Measurements from ENCODE around the gene ITGBL1. TPM values are rescaled to one million over a fixed set of nuclear protein-coding genes. Genes with fewer than 3 reads are reported as not detected.

ITGBL1 gene
- polyA plus RNA-seq, 3 donors, result 0.36 to 1.3 (median 0.64) TPM

- DNase-seq (ENCODE audit: extremely low read depth in 1 of 11, low read depth in 9 of 11, low spot score in 4 of 11), result no peak
These were observed 2.4 kb upstream of the ITGBL1 start for GRCh38 chr13:101449790-101450748.

GRCh38 chr13:101450749-101451130, 1.7 kb upstream of the ITGBL1 start:
- DNase-seq (ENCODE audit: extremely low read depth in 1 of 11, low read depth in 9 of 11, low spot score in 4 of 11), result no peak

GRCh38 chr13:101451641-101452040, 834 bp upstream of the ITGBL1 start:
- no peak for DNase-seq (ENCODE audit: extremely low read depth in 1 of 11, low read depth in 9 of 11, low spot score in 4 of 11)

- DNase-seq (ENCODE audit: extremely low read depth in 1 of 11, low read depth in 9 of 11, low spot score in 4 of 11), result no peak
These were observed 1.3 kb downstream of the ITGBL1 start for GRCh38 chr13:101453784-101454201.

- DNase-seq (ENCODE audit: extremely low read depth in 1 of 11, low read depth in 9 of 11, low spot score in 4 of 11), result no peak
These were observed 2.3 kb downstream of the ITGBL1 start for GRCh38 chr13:101454767-101455166.

GRCh38 chr13:101455863-101456262, 3.4 kb downstream of the ITGBL1 start:
- DNase-seq (ENCODE audit: extremely low read depth in 1 of 11, low read depth in 9 of 11, low spot score in 4 of 11), result peak in 1 of 11 donors; percentile 24

- DNase-seq (ENCODE audit: extremely low read depth in 1 of 11, low read depth in 9 of 11, low spot score in 4 of 11), result no peak
These were observed 4.7 kb downstream of the ITGBL1 start for GRCh38 chr13:101457176-101457575.

- no peak for DNase-seq (ENCODE audit: extremely low read depth in 1 of 11, low read depth in 9 of 11, low spot score in 4 of 11)
These were observed 13.4 kb downstream of the ITGBL1 start for GRCh38 chr13:101465877-101466276.

GRCh38 chr13:101467415-101467814, 14.9 kb downstream of the ITGBL1 start:
- no peak for DNase-seq (ENCODE audit: extremely low read depth in 1 of 11, low read depth in 9 of 11, low spot score in 4 of 11)

GRCh38 chr13:101473458-101473857, 21.0 kb downstream of the ITGBL1 start:
- no peak for DNase-seq (ENCODE audit: extremely low read depth in 1 of 11, low read depth in 9 of 11, low spot score in 4 of 11)

- peak in 5 of 11 donors; percentile 21 to 52 (median 44) for DNase-seq (ENCODE audit: extremely low read depth in 1 of 11, low read depth in 9 of 11, low spot score in 4 of 11)
These were observed 22.0 kb downstream of the ITGBL1 start for GRCh38 chr13:101474419-101474957.

- DNase-seq (ENCODE audit: extremely low read depth in 1 of 11, low read depth in 9 of 11, low spot score in 4 of 11), result no peak
These were observed 23.1 kb downstream of the ITGBL1 start for GRCh38 chr13:101475536-101475935.

GRCh38 chr13:101481421-101481820, 28.9 kb downstream of the ITGBL1 start:
- DNase-seq (ENCODE audit: extremely low read depth in 1 of 11, low read depth in 9 of 11, low spot score in 4 of 11), result no peak

- no peak for DNase-seq (ENCODE audit: extremely low read depth in 1 of 11, low read depth in 9 of 11, low spot score in 4 of 11)
These were observed 34.4 kb downstream of the ITGBL1 start for GRCh38 chr13:101486708-101487437.

GRCh38 chr13:101487438-101487830, 35.0 kb downstream of the ITGBL1 start:
- DNase-seq (ENCODE audit: extremely low read depth in 1 of 11, low read depth in 9 of 11, low spot score in 4 of 11), result no peak

GRCh38 chr13:101488734-101489133, 36.3 kb downstream of the ITGBL1 start:
- no peak for DNase-seq (ENCODE audit: extremely low read depth in 1 of 11, low read depth in 9 of 11, low spot score in 4 of 11)

- no peak for DNase-seq (ENCODE audit: extremely low read depth in 1 of 11, low read depth in 9 of 11, low spot score in 4 of 11)
These were observed 37.3 kb downstream of the ITGBL1 start for GRCh38 chr13:101489643-101490405.

GRCh38 chr13:101490406-101491015, 38.0 kb downstream of the ITGBL1 start:
- no peak for DNase-seq (ENCODE audit: extremely low read depth in 1 of 11, low read depth in 9 of 11, low spot score in 4 of 11)

Measured in renal cortex interstitium (tissue), 11 donors.